ENCODE data around the gene LRRFIP1. TPM values are rescaled to one million over a fixed set of nuclear protein-coding genes. Genes with fewer than 3 reads are reported as not detected.

LRRFIP1 gene
- polyA plus RNA-seq, 1 donor from 2014 or later = 96.3 TPM

GRCh38 chr2:237731663-237732062 lies 104.3 kb downstream of the LRRFIP1 start:
- Histone ChIP-seq H3K9me3 (ENCODE audit: low read length) (no peaks in the 10 kb centered on the region), H3K4me3 (ENCODE audit: low read length) (no peak overlapping the region), H3K9me2 (ENCODE audit: insufficient read depth, low read length) (no peaks in the 10 kb centered on the region), H3K79me2 (replicated peaks; ENCODE audit: insufficient read depth, low read length) (no peaks in the 10 kb centered on the region), H3K4me2 (ENCODE audit: low read length) (no peak overlapping the region), H3K36me3 (ENCODE audit: insufficient read depth, low read length) (peaks cover 10% of the 10 kb centered on the region), H3K27me3 (ENCODE audit: insufficient read depth, low read depth, low read length) (no peaks in the 10 kb centered on the region), H3K27ac (ENCODE audit: low read length) (no peak overlapping the region), H4K20me1 (ENCODE audit: insufficient read depth) (no peaks in the 10 kb centered on the region), H3K9ac (ENCODE audit: low read length) (no peak overlapping the region), H2AFZ (ENCODE audit: low read depth, low read length) (no peak overlapping the region), H3F3A (ENCODE audit: insufficient read depth, low read length, poor library complexity, severe bottlenecking) (no peaks in the 10 kb centered on the region)
- no peak for TF ChIP-seq EP300 (conservative IDR thresholded peaks at IDR 0.05; ENCODE audit: poor library complexity, severe bottlenecking)
- TF ChIP-seq, protein P1, sequence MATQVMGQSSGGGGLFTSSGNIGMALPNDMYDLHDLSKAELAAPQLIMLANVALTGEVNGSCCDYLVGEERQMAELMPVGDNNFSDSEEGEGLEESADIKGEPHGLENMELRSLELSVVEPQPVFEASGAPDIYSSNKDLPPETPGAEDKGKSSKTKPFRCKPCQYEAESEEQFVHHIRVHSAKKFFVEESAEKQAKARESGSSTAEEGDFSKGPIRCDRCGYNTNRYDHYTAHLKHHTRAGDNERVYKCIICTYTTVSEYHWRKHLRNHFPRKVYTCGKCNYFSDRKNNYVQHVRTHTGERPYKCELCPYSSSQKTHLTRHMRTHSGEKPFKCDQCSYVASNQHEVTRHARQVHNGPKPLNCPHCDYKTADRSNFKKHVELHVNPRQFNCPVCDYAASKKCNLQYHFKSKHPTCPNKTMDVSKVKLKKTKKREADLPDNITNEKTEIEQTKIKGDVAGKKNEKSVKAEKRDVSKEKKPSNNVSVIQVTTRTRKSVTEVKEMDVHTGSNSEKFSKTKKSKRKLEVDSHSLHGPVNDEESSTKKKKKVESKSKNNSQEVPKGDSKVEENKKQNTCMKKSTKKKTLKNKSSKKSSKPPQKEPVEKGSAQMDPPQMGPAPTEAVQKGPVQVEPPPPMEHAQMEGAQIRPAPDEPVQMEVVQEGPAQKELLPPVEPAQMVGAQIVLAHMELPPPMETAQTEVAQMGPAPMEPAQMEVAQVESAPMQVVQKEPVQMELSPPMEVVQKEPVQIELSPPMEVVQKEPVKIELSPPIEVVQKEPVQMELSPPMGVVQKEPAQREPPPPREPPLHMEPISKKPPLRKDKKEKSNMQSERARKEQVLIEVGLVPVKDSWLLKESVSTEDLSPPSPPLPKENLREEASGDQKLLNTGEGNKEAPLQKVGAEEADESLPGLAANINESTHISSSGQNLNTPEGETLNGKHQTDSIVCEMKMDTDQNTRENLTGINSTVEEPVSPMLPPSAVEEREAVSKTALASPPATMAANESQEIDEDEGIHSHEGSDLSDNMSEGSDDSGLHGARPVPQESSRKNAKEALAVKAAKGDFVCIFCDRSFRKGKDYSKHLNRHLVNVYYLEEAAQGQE (IDR thresholded peaks at IDR 0.05; ENCODE audit: borderline replicate concordance) = no peak
- TF ChIP-seq SMC3 (conservative IDR thresholded peaks at IDR 0.05; ENCODE audit: poor library complexity) = no peak
- TF ChIP-seq MXI1 (conservative IDR thresholded peaks at IDR 0.05; ENCODE audit: poor library complexity, severe bottlenecking) = no peak
- TF ChIP-seq EZH2 (IDR thresholded peaks at IDR 0.05; ENCODE audit: borderline replicate concordance, insufficient read depth, low read length, poor library complexity, severe bottlenecking) = no peak
- no peak for TF ChIP-seq POLR2AphosphoS5 (IDR thresholded peaks at IDR 0.05)
- no peak for TF ChIP-seq TAF1 (IDR thresholded peaks at IDR 0.05; ENCODE audit: low read depth)
- TF ChIP-seq RAD21 (conservative IDR thresholded peaks at IDR 0.05) = no peak
- TF ChIP-seq, protein P2, sequence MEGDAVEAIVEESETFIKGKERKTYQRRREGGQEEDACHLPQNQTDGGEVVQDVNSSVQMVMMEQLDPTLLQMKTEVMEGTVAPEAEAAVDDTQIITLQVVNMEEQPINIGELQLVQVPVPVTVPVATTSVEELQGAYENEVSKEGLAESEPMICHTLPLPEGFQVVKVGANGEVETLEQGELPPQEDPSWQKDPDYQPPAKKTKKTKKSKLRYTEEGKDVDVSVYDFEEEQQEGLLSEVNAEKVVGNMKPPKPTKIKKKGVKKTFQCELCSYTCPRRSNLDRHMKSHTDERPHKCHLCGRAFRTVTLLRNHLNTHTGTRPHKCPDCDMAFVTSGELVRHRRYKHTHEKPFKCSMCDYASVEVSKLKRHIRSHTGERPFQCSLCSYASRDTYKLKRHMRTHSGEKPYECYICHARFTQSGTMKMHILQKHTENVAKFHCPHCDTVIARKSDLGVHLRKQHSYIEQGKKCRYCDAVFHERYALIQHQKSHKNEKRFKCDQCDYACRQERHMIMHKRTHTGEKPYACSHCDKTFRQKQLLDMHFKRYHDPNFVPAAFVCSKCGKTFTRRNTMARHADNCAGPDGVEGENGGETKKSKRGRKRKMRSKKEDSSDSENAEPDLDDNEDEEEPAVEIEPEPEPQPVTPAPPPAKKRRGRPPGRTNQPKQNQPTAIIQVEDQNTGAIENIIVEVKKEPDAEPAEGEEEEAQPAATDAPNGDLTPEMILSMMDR (IDR thresholded peaks at IDR 0.05; ENCODE audit: poor library complexity, severe bottlenecking) = no peak

GRCh38 chr2:237732070-237732469 lies 104.7 kb downstream of the LRRFIP1 start:
- no peak overlapping the region for H3K9ac ChIP-seq (ENCODE audit: low read length)
- no peaks in the 10 kb centered on the region for H3K27me3 ChIP-seq (ENCODE audit: insufficient read depth, low read depth, low read length)
- H3K79me2 ChIP-seq (replicated peaks; ENCODE audit: insufficient read depth, low read length) = no peaks in the 10 kb centered on the region
- H3K9me3 ChIP-seq (ENCODE audit: low read length) = no peaks in the 10 kb centered on the region
- TF ChIP-seq, protein P2 (IDR thresholded peaks at IDR 0.05; ENCODE audit: poor library complexity, severe bottlenecking) = no peak
- TF ChIP-seq TAF1 (IDR thresholded peaks at IDR 0.05; ENCODE audit: low read depth) (no peak), POLR2AphosphoS5 (IDR thresholded peaks at IDR 0.05) (no peak), MXI1 (conservative IDR thresholded peaks at IDR 0.05; ENCODE audit: poor library complexity, severe bottlenecking) (no peak), EP300 (conservative IDR thresholded peaks at IDR 0.05; ENCODE audit: poor library complexity, severe bottlenecking) (no peak), RAD21 (conservative IDR thresholded peaks at IDR 0.05) (no peak), EZH2 (IDR thresholded peaks at IDR 0.05; ENCODE audit: borderline replicate concordance, insufficient read depth, low read length, poor library complexity, severe bottlenecking) (no peak), SMC3 (conservative IDR thresholded peaks at IDR 0.05; ENCODE audit: poor library complexity) (no peak)
- TF ChIP-seq, protein P1 (IDR thresholded peaks at IDR 0.05; ENCODE audit: borderline replicate concordance) = no peak
- H3K4me2 ChIP-seq (ENCODE audit: low read length) = no peak overlapping the region
- H3K4me3 ChIP-seq (ENCODE audit: low read length) = no peak overlapping the region
- H2AFZ ChIP-seq (ENCODE audit: low read depth, low read length) = no peak overlapping the region
- H3F3A ChIP-seq (ENCODE audit: insufficient read depth, low read length, poor library complexity, severe bottlenecking) = no peaks in the 10 kb centered on the region
- no peaks in the 10 kb centered on the region for H3K9me2 ChIP-seq (ENCODE audit: insufficient read depth, low read length)
- H4K20me1 ChIP-seq (ENCODE audit: insufficient read depth) = no peaks in the 10 kb centered on the region
- no peak overlapping the region for H3K27ac ChIP-seq (ENCODE audit: low read length)
- H3K36me3 ChIP-seq (ENCODE audit: insufficient read depth, low read length) = peaks cover 10% of the 10 kb centered on the region
